Activated naive CD4-positive, alpha-beta T cell treated with anti-CD3 and anti-CD28 coated beads, Interleukin-2, amount 10 ng/mL, durations not matched to agents 7 days and 5 days (primary cell): ENCODE measurements around the gene RAP2C.
A peak's percentile ranks its signal among the peaks of the same experiment; 100 is the strongest.

Experiments used
- CTCF ChIA-PET: fragments of 350-600 bp; sonication (Branson Sonifier 250); formaldehyde crosslinking; loops from one replicate; lab custom pipeline; 2021; ENCODE audit warnings: antibody characterized with exemption; lab: Charles Lee
- DNase-seq: peaks from one replicate; pipeline ENCODE4 v3.0.0-alpha.2; 2020
- H3K27ac Mint-ChIP-seq: one replicate; pipeline ENCODE4 v1.8.0; 2021; ENCODE audit warnings: mild to moderate bottlenecking, moderate library complexity, mixed read lengths
- H3K27me3 Mint-ChIP-seq: one replicate; pipeline ENCODE4 v1.8.0; 2021; ENCODE audit warnings: mild to moderate bottlenecking, mixed read lengths
- H3K36me3 Mint-ChIP-seq: one replicate; pipeline ENCODE4 v1.8.0; 2021; ENCODE audit warnings: mixed read lengths
- H3K4me1 Mint-ChIP-seq: one replicate; pipeline ENCODE4 v1.8.0; 2021; ENCODE audit warnings: mixed read lengths
- H3K4me3 Mint-ChIP-seq: one replicate; pipeline ENCODE4 v1.8.0; 2021; ENCODE audit warnings: mild to moderate bottlenecking, moderate library complexity, mixed read lengths
- H3K9me3 Mint-ChIP-seq: one replicate; pipeline ENCODE4 v1.8.0; 2021; ENCODE audit warnings: mixed read lengths

RAP2C gene

GRCh38 chrX:132216806-132217202 is 2.4 kb downstream of the RAP2C start:
- DNase-seq, result peak; percentile 28
- Mint-ChIP-seq H3K36me3 (peaks cover 18% of the 10 kb centered on the region), H3K27me3 (no peaks in the 10 kb centered on the region), H3K27ac (peak overlapping the region; percentile 96), H3K9me3 (no peaks in the 10 kb centered on the region), H3K4me1 (peaks cover 39% of the 10 kb centered on the region), H3K4me3 (peak overlapping the region; percentile 89)
- CTCF ChIA-PET, result no interaction called here

- H3K27me3 Mint-ChIP-seq, result no peaks in the 10 kb centered on the region
- no peak for DNase-seq
- CTCF ChIA-PET, result no interaction called here
- H3K36me3 Mint-ChIP-seq, result peaks cover 21% of the 10 kb centered on the region
- H3K9me3 Mint-ChIP-seq, result no peaks in the 10 kb centered on the region
- H3K27ac Mint-ChIP-seq, result peak overlapping the region; percentile 96
- peaks cover 44% of the 10 kb centered on the region for H3K4me1 Mint-ChIP-seq
- peak overlapping the region; percentile 89 for H3K4me3 Mint-ChIP-seq
Observed at GRCh38 chrX:132216283-132216682, 3.0 kb downstream of the RAP2C start.

GRCh38 chrX:132214518-132214917 is 4.7 kb downstream of the RAP2C start:
- Mint-ChIP-seq H3K9me3 (no peaks in the 10 kb centered on the region), H3K4me3 (peak overlapping the region; percentile 51), H3K36me3 (peaks cover 26% of the 10 kb centered on the region), H3K4me1 (peaks cover 48% of the 10 kb centered on the region), H3K27me3 (no peaks in the 10 kb centered on the region), H3K27ac (no peak overlapping the region)
- DNase-seq, result no peak
- CTCF ChIA-PET, result no interaction called here

- no peak overlapping the region for H3K27ac Mint-ChIP-seq
- CTCF ChIA-PET, result interaction anchor here (1.9 kb wide), 1 partner anchor 10 kb away, joined by 5 read pairs; the partner anchor contains the start of gene RAP2C
- no peaks in the 10 kb centered on the region for H3K9me3 Mint-ChIP-seq
- no peak overlapping the region for H3K4me3 Mint-ChIP-seq
- H3K36me3 Mint-ChIP-seq, result peaks cover 30% of the 10 kb centered on the region
- peaks cover 30% of the 10 kb centered on the region for H3K4me1 Mint-ChIP-seq
- H3K27me3 Mint-ChIP-seq, result no peaks in the 10 kb centered on the region
- DNase-seq, result no peak
Observed at GRCh38 chrX:132209527-132209926, 9.7 kb downstream of the RAP2C start.

- peaks cover 22% of the 10 kb centered on the region for H3K4me1 Mint-ChIP-seq
- DNase-seq, result no peak
- no peaks in the 10 kb centered on the region for H3K27me3 Mint-ChIP-seq
- H3K36me3 Mint-ChIP-seq, result peaks cover 26% of the 10 kb centered on the region
- CTCF ChIA-PET, result interaction anchor here (0.7 to 1.9 kb wide), 2 partner anchors 11 to 380 kb away, joined by 3 to 5 read pairs; partner anchors contain the start of gene RAP2C
- H3K27ac Mint-ChIP-seq, result no peak overlapping the region
- H3K4me3 Mint-ChIP-seq, result no peak overlapping the region
- no peaks in the 10 kb centered on the region for H3K9me3 Mint-ChIP-seq
Observed at GRCh38 chrX:132208422-132208821, 10.8 kb downstream of the RAP2C start.

GRCh38 chrX:132207996-132208395 is 11.3 kb downstream of the RAP2C start:
- Mint-ChIP-seq H3K27ac (no peak overlapping the region), H3K4me3 (no peak overlapping the region), H3K27me3 (no peaks in the 10 kb centered on the region), H3K36me3 (peaks cover 25% of the 10 kb centered on the region), H3K9me3 (no peaks in the 10 kb centered on the region), H3K4me1 (peaks cover 21% of the 10 kb centered on the region)
- CTCF ChIA-PET, result interaction anchor here (0.7 to 1.9 kb wide), 3 partner anchors 11 to 380 kb away, joined by 3 to 5 read pairs (median 3); partner anchors contain the start of gene RAP2C
- no peak for DNase-seq

GRCh38 chrX:132206259-132206658 is 13.0 kb downstream of the RAP2C start:
- Mint-ChIP-seq H3K27ac (no peak overlapping the region), H3K27me3 (no peaks in the 10 kb centered on the region), H3K9me3 (no peaks in the 10 kb centered on the region), H3K4me1 (peaks cover 7% of the 10 kb centered on the region), H3K4me3 (no peak overlapping the region), H3K36me3 (peaks cover 14% of the 10 kb centered on the region)
- DNase-seq, result no peak
- CTCF ChIA-PET, result no interaction called here

- no peak for DNase-seq
- Mint-ChIP-seq H3K4me3 (no peak overlapping the region), H3K27me3 (no peaks in the 10 kb centered on the region), H3K36me3 (peaks cover 10% of the 10 kb centered on the region), H3K4me1 (peaks cover 3% of the 10 kb centered on the region), H3K9me3 (no peaks in the 10 kb centered on the region), H3K27ac (no peak overlapping the region)
- CTCF ChIA-PET, result no interaction called here
Observed at GRCh38 chrX:132204629-132205028, 14.6 kb downstream of the RAP2C start.

- Mint-ChIP-seq H3K4me3 (no peak overlapping the region), H3K27ac (no peak overlapping the region), H3K27me3 (peaks cover 3% of the 10 kb centered on the region), H3K9me3 (peaks cover 2% of the 10 kb centered on the region), H3K4me1 (no peaks in the 10 kb centered on the region), H3K36me3 (peaks cover 2% of the 10 kb centered on the region)
- no peak for DNase-seq
- CTCF ChIA-PET, result no interaction called here
Observed at GRCh38 chrX:132200976-132201375, 18.3 kb downstream of the RAP2C start.

GRCh38 chrX:132199941-132200340 is 19.3 kb downstream of the RAP2C start:
- H3K9me3 Mint-ChIP-seq, result peaks cover 2% of the 10 kb centered on the region
- peaks cover 3% of the 10 kb centered on the region for H3K27me3 Mint-ChIP-seq
- H3K27ac Mint-ChIP-seq, result no peak overlapping the region
- H3K4me1 Mint-ChIP-seq, result no peaks in the 10 kb centered on the region
- H3K4me3 Mint-ChIP-seq, result no peak overlapping the region
- H3K36me3 Mint-ChIP-seq, result no peaks in the 10 kb centered on the region
- CTCF ChIA-PET, result interaction anchor here (0.8 kb wide), 1 partner anchor 309 kb away, joined by 3 read pairs; no protein-coding TSS in a partner anchor
- no peak for DNase-seq

- no peaks in the 10 kb centered on the region for H3K36me3 Mint-ChIP-seq
- peaks cover 2% of the 10 kb centered on the region for H3K9me3 Mint-ChIP-seq
- no peak overlapping the region for H3K27ac Mint-ChIP-seq
- no peak for DNase-seq
- no peaks in the 10 kb centered on the region for H3K4me1 Mint-ChIP-seq
- CTCF ChIA-PET, result no interaction called here
- peaks cover 3% of the 10 kb centered on the region for H3K27me3 Mint-ChIP-seq
- no peak overlapping the region for H3K4me3 Mint-ChIP-seq
Observed at GRCh38 chrX:132193872-132194574, 25.2 kb downstream of the RAP2C start.

- no peak overlapping the region for H3K27ac Mint-ChIP-seq
- H3K4me3 Mint-ChIP-seq, result no peak overlapping the region
- H3K27me3 Mint-ChIP-seq, result no peaks in the 10 kb centered on the region
- H3K4me1 Mint-ChIP-seq, result no peaks in the 10 kb centered on the region
- CTCF ChIA-PET, result no interaction called here
- H3K36me3 Mint-ChIP-seq, result no peaks in the 10 kb centered on the region
- peaks cover 2% of the 10 kb centered on the region for H3K9me3 Mint-ChIP-seq
- DNase-seq, result no peak
Observed at GRCh38 chrX:132191938-132192337, 27.3 kb downstream of the RAP2C start.

- no peak for DNase-seq
- Mint-ChIP-seq H3K4me3 (no peak overlapping the region), H3K27ac (no peak overlapping the region), H3K36me3 (no peaks in the 10 kb centered on the region), H3K27me3 (no peaks in the 10 kb centered on the region), H3K9me3 (no peaks in the 10 kb centered on the region), H3K4me1 (no peaks in the 10 kb centered on the region)
- CTCF ChIA-PET, result interaction anchor here (0.7 kb wide), 1 partner anchor 1139 kb away, joined by 3 read pairs; no protein-coding TSS in a partner anchor
Observed at GRCh38 chrX:132188175-132188574, 31.1 kb downstream of the RAP2C start.

- no peaks in the 10 kb centered on the region for H3K27me3 Mint-ChIP-seq
- CTCF ChIA-PET, result no interaction called here
- H3K27ac Mint-ChIP-seq, result no peak overlapping the region
Observed at GRCh38 chrX:132187451-132187850, 31.8 kb downstream of the RAP2C start.

GRCh38 chrX:132184871-132185270 is 34.4 kb downstream of the RAP2C start:
- DNase-seq, result no peak
- no peaks in the 10 kb centered on the region for H3K4me1 Mint-ChIP-seq
- no peaks in the 10 kb centered on the region for H3K9me3 Mint-ChIP-seq
- no peak overlapping the region for H3K4me3 Mint-ChIP-seq
- H3K27me3 Mint-ChIP-seq, result no peaks in the 10 kb centered on the region
- CTCF ChIA-PET, result no interaction called here
- no peak overlapping the region for H3K27ac Mint-ChIP-seq
- H3K36me3 Mint-ChIP-seq, result no peaks in the 10 kb centered on the region

More at GRCh38 chrX:132187451-132187850, 31.8 kb downstream of the RAP2C start:
- Mint-ChIP-seq H3K36me3 (no peaks in the 10 kb centered on the region), H3K4me3 (no peak overlapping the region), H3K9me3 (no peaks in the 10 kb centered on the region), H3K4me1 (no peaks in the 10 kb centered on the region)
- no peak for DNase-seq
